ENCODE data around the gene ID4.

DNA sequence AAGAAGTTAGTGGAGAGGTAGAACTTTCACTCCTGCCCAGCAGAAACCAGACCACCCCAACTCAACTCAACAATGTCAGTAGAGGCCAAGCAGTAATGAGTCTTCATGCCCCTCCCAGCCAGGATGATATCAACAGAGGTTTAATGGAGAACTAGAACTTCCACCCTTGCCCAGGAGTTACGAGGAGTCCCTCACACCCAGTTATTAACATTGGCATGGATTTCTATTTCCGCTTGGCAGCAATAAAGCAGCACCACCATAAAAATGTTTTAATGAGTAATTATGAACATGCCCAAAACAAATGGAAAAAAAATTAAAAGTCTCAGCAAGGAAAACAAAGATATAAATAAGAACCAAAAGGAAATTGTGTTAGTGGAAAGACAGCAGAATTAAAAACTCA, 40.7 kb upstream of the ID4 start:
- TF ChIP-seq CTCF (IDR thresholded peaks at IDR 0.05; ENCODE audit: low read depth, low read length) (no peak), EZH2phosphoT487 (IDR thresholded peaks at IDR 0.05; ENCODE audit: low read depth) (no peak)

All from OCI-LY3 (cell line).